ENCODE data around the gene SPSB3.
A peak's percentile ranks its signal among the peaks of the same experiment; 100 is the strongest.

The SPSB3 gene

DNA sequence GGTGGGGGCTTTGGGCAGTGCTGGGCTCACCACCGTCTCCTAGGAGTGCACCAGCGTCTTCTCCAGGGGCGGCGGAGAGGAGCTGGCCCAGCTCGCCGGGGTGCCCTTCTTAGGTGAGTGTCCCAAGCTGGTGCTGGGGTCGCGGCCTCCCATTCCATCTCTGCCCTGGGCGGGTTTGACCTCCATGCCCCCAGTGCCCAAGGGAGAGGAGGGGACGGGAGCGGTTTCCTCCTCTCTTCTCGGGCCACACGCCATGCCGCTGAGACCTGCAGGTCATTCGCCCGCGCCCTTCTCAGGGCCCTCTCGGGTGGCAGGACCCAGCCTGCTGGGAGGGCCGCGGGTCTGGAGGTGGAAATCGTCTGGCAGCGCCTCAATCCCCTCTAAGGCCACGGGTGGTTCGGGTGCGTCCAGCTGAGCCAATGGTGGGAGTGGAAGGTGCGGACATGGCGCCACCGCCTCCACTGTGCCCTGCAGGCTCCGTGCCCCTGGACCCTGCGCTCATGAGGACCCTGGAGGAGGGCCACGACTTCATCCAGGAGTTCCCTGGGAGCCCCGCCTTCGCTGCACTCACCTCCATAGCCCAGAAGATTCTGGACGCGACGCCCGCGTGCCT, 5.8 kb upstream of the SPSB3 start:
- DNase-seq = no peak

DNA sequence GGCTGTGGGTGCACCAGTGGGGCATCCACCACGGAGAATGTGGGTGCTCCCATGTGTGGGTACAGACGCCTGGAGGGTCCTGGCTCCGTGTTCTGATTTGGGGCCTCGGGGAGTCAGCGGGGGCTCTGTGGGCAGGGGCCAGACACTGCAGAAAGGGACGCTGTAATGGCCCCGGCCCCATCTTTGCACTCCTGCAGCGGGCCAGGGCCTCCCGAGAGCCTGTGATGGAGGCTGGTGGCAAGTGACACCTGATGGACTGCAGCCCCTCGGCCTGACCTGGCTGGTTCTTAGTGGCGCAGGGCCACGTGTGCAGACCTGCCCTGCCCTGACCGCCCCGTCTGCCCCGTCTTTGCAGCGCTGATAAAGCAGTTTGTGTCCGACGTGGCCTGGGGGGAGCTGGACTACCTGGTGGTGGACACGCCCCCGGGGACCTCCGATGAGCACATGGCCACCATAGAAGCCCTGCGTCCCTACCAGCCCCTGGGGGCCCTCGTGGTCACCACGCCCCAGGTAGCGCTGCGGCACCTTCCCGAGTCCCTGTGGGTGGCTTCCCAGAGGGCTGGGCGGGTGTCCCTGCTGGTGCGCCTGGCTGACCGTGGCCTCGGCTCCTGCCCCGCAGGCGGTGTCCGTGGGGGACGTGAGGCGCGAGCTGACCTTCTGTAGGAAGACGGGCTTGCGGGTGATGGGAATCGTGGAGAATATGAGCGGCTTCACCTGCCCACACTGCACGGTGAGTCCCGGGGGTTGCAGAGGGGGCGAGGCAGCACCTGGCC, 5.1 kb upstream of the SPSB3 start:
- DNase-seq = no peak

DNA sequence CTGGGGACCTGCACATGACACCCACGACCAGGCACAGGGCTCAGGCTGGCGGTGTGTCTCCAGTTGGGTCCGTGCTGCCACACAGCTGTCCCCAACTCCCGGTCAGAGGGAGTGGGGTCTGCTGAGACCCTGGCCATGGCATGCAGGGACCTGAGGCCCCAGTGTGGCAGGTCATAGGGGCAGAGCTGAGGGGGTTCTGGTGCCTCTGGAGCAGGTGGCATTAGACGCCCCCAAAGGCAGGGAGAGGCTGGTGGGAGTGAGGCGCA, 4.6 kb upstream of the SPSB3 start:
- no peak for DNase-seq

DNA sequence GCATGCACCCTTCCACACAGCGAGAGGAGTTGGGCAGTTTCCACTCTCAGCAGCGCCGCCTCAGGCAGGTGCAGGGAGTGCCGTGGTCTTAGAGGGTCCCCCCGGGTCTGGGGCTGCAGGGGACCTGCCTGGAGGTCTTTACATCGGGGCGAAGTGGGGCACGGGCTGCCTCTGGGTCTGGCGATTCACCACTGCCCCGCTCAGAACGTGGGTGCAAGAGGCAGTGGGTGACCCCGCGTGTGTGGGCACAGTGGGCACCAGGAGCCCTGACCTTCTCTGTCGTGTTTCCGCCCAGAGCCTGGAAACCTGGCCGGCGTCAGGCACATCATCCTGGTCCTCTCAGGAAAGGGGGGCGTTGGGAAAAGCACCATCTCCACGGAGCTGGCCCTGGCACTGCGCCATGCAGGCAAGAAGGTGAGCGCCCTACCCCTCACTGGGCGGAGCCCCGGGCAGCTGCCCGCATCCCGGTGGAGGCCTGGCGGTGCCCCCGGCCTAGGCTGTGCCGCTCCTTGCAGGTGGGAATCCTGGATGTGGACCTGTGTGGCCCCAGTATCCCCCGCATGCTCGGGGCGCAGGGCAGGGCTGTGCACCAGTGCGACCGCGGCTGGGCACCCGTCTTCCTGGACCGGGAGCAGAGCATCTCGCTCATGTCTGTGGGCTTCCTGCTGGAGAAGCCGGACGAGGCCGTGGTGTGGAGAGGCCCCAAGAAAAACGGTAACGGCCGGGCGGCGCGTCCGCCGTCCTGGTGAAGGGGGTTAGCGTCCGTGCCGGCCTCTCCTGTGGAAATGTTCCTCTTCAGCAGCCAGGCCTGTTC, 4.1 kb upstream of the SPSB3 start:
- DNase-seq = no peak

DNA sequence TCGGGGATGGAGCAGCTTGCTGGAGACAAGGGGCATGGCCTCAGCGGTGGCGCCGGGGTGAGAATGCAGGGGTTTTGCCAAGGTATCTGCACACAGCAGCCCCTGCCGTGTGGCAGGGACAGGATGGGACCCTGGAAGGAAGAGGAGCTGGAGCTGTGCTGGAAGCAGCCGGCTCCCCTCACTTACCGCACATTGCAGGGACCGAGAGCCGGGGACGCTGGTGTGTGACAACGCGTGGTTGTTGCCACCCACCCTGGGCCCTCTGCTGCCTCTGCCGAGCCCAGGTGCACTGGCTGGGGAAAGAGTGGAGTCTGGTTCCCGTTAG, 3.4 kb upstream of the SPSB3 start:
- DNase-seq = no peak

DNA sequence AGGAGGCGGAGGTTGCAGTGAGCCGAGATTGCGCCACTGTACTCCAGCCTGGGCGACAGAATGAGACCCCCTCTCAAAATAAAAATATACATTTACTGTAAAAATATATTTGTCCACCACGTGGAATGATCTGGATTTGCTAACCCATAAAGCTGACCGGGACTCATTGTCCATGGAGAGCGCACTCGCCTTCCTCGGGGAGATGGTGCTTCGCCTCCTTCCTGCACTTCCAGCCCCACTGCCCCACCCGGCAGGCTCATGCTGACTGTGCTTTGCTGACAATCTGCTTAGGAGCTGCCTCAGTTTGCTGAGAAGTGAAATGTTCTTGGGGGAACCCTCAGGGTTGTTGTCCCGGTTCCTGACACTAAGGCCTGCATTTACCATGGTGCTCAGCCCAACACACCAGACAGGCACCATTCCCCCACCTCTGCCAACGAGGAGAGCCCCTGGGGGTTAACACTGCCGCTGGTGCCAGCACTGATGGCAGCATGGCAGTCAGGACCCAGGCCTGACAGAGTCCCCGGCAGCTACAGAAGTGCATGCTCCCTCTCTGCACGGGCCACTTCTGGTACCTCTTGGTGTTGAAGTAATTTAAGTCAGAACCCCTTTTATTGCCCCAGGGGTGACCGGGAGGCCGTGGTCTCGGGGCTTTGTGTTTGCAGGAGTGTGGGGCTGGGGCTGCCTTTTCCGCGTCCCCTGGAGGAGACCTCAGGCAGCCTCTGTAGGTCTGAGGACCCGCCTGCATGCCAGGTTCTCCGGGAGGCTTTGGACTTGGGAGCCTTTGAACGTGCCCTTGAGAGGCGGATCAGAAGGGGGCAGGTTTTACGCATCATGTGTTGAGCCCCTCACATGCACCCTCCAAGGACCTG, 2.8 kb upstream of the SPSB3 start:
- DNase-seq = no peak

DNA sequence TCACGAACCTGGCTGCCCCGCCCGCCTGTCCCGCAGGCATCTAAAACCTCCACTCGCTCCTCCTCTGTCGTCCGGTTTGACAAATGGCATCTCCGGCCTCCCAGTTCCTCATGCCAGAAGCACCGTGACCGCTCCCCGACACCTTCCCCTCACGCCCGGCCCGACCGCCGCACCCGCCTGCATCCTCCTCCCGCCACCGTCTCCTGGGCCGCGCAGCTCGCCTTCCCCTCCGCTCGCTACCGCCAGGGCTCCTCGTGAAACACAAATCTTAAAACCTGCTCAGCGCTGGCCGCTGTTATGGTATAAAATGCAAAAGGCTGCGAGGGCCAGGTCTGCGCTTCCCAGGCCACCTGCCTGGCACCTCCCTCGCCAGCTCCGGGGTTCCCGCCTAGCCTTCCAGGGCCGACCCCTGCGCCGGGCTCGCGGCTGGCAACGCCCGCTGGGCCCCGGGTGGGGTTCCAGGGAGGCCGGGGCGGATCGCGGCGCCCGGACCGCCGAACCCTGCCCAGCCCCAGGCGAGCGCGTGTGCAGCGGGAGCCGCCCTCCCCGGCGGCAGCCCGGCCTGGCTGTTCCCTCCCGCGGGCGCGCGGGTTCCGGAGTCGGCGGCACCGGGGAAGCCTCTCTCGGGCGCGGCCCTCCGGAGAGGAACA, 488 bp downstream of the SPSB3 start:
- DNase-seq = peak; percentile 53

DNA sequence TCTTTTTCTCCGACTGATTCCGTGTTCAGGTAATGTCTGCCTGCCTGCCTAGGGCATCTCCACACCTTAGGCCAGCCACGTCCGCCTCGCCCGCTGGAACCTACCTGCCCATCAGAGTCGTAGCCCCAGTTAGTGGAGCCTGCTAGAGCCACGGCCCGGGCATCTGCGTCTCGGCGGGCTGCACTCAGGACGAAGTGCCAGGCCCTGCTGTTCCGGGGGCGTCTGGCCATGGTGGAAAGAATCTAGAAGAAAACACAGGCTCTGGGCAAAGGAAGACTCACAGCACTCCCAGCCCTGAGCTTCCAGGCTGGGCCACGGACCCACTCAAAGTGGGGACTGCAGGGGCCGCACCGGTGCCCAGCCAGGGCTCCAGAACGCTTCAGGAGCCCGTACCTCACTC, 1.1 kb downstream of the SPSB3 start:
- DNase-seq = no peak

DNA sequence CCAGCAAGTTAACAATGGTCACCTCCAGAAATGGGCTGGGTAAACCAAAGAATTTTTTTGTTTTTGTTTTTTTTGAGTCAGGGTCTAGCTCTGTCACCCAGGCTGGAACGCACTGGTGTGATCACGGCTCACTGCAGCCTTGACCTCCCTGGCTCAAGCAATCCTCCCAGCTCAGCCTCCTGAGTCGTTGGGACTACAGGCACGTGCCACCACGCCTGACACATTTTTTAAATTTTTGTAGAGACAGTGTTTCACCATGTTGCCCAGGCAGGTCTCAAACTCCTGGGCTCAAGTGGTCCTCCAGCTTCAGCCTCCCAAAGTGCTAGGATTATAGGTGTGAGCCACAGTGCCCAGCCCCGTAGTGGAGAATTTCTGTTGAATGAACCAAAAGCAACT, 1.7 kb downstream of the SPSB3 start:
- DNase-seq = no peak

DNA sequence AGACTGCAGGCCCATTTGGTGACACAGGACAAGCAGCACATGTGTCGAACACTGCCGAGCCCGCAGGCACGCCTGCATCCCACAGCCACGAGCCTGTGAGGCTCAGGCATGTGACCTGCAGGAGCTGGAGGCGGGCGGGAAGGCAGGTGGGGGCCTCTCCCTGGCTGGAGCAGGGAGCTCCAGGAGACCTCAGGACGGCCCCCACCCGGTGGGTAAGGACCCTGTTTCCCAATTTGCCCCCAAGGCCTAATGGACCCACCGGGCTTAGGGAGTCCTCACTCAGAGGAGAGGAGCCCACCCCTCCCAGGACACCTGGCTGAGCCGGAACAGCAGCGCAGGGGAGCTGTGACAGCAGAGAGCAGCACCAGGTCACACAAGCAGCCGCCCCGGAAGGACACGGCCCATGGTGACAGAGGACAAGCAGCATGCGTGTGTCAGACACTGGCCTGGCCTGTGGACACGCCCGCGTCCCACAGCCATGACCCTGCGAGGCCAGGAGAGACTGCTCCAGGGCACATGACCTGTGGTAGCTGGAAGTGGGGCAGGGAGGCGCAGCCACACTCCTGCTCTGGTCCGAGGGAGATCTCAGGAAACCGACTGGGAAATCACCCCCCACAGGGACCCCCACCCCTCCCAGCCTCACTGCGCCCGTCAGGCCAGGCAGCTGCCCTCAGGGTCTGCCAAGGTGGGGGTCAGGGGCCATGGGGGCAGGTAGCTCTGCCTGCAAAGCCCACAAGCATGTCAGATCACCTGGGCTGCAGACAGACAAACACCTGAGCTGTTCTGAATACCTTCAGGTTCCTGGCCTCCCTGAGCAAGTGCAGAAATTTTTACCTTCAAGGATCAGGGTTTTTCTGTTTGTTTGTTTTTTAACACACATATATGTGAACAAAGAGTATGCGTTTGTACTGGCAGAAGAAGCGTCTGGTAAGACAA, 2.4 kb downstream of the SPSB3 start:
- no peak for DNase-seq

DNA sequence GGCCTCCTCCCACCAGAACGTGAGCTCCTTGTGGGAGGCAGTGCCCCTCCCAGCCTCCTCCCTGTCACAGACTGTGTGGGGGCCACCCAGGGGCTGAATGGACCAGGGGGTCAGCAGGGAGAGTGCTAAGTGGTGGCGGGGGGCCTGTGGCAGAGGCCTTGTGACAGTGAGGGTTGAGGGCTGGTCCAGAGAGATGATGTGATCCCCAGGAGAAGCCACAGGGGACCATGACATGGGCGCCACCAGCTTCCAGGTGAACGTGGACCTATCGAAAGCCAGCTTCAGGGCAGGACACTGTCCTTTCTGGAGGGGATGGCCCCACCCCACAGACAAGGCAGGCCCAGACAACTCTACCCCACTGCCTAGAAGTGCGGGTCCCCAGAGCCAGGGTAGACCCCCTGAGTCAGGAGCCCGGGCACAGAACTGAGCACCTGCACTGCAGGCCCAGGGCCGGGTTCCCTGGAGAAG, 3.1 kb downstream of the SPSB3 start:
- DNase-seq = no peak

DNA sequence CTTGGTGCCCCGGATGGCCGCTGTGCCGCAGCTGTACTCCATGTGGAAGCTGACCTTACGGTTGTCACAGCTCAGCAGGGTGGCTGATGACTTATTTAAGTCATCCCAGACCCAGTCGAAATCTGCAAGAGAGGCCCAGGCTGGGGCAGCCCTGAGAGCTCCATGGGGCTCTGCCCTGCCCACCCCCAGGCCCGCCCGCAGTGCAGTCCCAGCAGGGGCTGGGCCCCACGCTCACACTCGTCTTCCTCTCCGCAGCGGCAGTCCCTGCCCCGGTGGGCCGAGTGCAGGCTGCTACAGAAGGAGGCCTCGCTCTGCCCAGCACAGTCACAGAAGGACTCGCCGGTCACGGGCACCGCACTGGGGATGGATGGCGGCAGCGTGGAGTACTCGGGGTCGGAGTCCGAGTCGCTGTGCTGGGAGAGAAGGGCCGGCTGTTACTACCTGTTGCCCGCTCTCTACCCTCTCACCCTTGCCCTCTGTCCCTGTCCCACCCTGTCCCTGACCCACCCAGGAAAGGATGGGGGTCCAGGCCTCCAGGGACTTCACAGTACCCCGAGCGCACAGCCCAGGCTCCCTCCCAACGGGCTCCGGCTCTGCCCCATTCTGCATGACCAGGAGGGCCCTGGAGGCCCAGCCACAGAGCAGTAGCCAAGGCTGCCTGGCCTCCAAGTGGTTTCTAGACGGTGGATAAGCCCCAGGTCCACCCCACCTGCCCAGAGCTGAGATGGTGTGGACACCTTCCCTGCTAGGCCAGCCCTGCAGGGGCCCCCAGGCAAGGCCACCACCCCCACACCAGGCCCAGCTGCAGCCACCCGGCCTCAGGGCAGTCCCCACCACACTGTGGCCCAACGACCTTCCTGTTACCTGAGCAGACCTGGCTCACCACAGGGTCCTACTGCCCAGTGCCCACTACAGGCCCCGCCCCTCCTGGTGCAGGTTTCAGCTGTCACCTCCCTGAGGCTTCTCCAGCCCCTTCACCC, 3.9 kb downstream of the SPSB3 start:
- DNase-seq = no peak

DNA sequence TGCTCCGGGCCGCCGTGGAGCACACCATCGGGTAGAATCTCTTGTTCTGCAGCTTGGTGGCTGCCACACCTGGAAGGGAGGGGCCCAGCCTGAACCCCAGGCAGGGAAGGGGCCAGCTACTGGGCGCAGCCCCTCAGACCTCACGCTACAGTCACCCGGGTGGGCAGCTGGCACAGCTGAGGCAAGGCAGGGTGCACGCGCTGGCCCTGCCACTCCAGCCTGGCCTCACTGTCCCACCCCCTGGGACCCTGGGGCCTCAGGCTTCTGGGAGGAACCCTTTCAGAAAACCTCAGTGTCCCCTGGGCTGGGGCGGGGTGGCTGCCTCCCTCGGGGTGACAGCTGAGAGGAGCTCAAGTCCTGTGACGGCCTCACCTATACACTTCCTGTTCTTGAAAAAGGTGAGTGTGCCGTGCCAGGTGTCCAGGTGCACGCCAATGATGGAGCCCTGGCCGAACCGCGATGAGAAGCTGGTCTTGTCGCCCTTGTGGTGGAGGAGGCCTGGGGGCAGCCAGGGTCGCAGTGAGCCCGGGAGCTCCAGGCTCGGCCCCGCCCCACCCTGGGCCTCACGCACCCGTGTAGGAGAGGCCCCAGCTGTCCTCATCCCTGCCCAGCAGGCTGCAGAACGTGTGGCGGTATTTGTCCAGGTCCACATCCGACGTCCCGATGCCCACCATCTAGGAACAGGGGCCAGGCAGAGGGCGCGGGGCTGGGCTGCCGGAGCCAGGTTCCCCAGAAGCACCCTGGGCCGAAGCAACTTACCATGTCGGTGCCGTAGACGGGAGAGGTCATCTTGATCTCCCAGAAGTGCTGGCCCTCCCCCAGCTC, 4.8 kb downstream of the SPSB3 start:
- DNase-seq = no peak

DNA sequence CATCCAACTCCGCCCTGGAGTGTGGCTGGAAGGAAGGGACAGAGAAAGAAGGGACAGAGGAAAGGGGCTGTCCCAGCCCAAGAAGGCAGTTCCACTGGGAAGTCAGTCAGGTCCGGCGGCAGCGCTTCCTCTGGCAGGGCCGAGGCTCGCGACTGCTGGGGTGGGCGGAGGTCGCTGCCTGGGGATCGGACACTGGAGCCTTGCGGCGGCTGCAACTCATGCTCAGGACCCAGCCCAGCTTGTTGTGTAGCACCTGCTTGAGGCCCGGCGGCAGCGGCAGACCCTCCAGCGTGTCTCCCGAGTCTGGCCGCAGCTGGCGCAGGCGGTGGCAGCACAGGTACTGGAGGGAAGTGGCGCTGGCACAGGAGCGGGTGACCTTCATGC, 5.4 kb downstream of the SPSB3 start:
- DNase-seq = no peak

DNA sequence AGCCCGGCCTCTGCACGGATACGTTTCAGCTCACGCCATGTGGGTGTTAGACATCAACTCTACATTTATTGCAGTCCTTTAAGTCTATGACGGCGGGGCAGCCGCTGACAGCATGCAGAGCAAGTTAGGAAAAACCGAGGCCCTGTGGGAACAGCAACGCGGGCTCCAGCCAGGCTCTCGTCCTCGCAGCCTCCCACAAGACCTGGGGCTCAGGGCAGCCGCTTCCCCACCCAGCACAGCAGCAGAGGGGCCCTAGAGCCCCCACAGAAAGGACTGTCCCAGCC, 5.8 kb downstream of the SPSB3 start:
- no peak for DNase-seq

DNA sequence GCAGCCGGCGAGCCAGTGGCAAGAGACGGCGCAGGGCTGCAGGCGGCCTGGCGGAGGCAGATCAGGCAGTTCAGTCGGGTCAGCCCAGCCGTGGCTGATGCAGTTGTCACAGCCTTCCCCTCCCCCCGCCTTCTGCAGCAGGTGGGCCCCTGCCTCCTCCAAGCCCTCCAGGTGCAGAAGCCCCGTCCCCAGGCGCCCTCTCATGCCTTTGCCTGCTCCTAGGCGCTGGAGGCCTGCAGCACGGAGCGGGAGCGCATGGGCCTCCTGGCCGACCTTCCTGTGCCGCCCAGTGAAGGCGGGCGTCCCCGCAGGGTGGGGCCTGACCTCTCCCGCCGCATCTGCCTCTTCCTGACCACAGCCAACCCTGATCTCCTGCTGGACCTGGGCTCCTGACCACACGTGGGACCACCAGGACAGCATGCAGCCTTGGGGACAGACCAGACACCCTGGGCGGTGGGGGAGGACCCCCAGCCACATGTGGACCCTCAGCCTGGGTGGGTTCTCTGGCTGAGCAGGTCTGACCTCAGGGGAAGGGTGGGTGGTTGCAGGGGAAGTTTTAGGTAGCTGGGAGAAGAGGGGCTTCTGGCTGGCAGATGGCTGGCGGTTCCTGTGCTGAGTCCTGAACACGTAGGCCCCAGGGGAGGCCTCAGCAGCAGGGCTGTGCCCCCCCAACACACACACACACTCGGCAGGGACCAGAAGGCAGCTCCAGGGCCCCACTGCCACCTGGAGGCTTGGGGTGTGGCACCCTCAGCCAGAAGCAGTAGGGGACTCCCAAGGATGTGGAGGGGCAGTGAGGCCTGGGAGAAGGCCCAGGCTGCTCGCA, 6.3 kb downstream of the SPSB3 start:
- no peak for DNase-seq

DNA sequence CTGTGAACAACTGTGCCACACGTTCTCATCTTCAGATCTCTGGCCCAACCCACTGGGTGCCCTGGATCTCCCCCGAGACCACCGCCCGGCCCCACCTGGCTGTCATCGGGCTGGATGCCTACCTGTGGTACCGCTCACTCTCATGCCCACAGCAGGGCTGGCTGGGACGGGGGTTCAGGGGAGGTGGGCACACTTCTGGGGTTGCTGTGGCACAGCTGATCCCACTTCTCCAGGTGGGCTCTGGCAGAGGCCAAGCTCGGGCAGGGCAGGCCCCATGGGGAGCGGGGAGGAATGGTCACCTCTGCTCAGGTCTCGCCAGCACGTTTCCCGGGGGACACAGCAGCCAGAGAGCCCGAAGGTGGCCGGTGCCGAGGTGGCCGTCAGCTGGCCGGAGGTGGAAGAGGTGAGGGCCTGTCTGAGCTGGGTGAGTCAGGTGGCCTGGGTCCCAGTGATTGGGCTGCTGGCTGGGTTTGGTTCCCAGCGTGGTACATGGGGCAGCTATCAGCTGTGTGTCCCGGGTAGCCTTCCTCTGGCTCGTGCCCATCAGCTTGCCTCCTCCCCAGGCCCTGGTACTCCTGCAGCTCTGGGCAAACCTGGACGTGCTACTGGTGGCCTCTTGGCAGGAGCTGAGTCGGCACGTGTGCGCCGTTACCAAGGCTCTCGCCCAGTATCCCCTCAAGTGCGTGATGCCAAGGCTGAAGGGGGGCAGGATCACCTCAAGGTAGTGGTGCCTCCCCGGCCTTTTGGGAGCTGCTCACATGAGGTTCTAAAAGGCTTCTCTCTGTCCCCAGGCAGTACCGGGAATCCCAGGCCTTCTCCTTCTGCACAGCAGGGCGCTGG, 7.1 kb downstream of the SPSB3 start:
- DNase-seq = no peak

DNA sequence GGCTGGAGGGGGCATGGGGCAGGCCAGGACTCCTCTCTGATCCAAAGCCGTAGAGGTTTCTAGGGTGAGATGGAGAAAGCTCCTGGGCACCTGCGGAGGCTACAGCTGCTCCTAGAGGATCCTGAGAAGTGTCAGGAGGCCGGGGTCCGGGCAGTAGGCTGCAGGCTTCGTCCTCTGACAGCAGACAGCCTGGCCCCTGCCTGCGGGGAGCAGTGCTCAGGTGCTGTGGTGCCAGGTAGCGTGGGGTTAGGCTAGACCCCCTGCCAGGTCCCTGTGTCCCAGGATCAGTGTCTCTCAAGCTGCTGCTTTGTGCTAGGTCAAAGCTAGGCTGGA, 8.0 kb downstream of the SPSB3 start:
- DNase-seq = no peak

All from RPMI8226 (cell line).